Tibial nerve (tissue), 4 donors: ENCODE results near the gene TRPM2. TPM values are rescaled to one million over a fixed set of nuclear protein-coding genes. Genes with fewer than 3 reads are reported as not detected.

Experiments
- DNase-seq, 2 donors: peaks; one replicate each; pipeline ENCODE4 v3.0.0-alpha.2; 2019; ENCODE audit warnings: low spot score in 2 of 2
- H3K27ac ChIP-seq, 4 donors: fragments of 200-600 bp; sonication (generic) in 3 of 4; one replicate each; pipeline ENCODE4 v1.5.1; 2017 to 2019; ENCODE audit warnings: mild to moderate bottlenecking in 1 of 4
- H3K27me3 ChIP-seq, 2 donors: fragments of 200-600 bp; sonication (generic) in 1 of 2; one replicate each; pipeline versions ENCODE4 v1.5.1 to v1.6.0; 2017 to 2019
- H3K36me3 ChIP-seq, 3 donors: fragments of 200-600 bp; sonication (generic); one replicate each; pipeline ENCODE4 v1.5.1; 2018 to 2019
- H3K4me1 ChIP-seq, 4 donors: fragments of 200-600 bp; sonication (generic) in 3 of 4; one replicate each; pipeline ENCODE4 v1.5.1; 2017 to 2019
- H3K4me3 ChIP-seq, 4 donors: fragments of 200-600 bp; sonication (generic) in 3 of 4; one replicate each; pipeline ENCODE4 v1.5.1; 2017 to 2019; ENCODE audit warnings: mild to moderate bottlenecking in 1 of 4, moderate library complexity in 1 of 4
- H3K9me3 ChIP-seq, 4 donors: fragments of 200-600 bp; sonication (generic) in 3 of 4; one replicate each; pipeline ENCODE4 v1.5.1; 2017 to 2019
- EP300 ChIP-seq, 2 donors: sonication (generic); formaldehyde crosslinking; IDR thresholded peaks; one replicate each; pipeline ENCODE4 v1.6.1; 2017; ENCODE audit warnings: antibody characterized with exemption in 2 of 2, mild to moderate bottlenecking in 1 of 2
- POLR2A ChIP-seq, 2 donors: fragments of 450-650 bp; IDR thresholded peaks; one replicate each; pipeline ENCODE4 v1.6.1; 2017; ENCODE audit warnings: antibody characterized with exemption in 2 of 2, mild to moderate bottlenecking in 2 of 2, moderate library complexity in 2 of 2
- WGBS, 2 donors: methylation state at CpG; one replicate each; pipeline ENCODE4 v1.1.5; 2018; 5-methylcytosine and 5-hydroxymethylcytosine counted together
- total RNA-seq, 4 donors: library from RNA; depleted of rRNA; stranded (reverse); fragments of >200 nt; gene quantifications; one replicate each; pipeline ENCODE4 v1.1.0, GENCODE V29; 2016
- TF ChIP-seq, protein P1 (sequence below), 5 experiments: fragments of 200-600 bp in 3 of 5; fragments of 450-650 bp in 2 of 5; sonication (generic) in 3 of 5; IDR thresholded peaks; one replicate each; pipeline ENCODE4 v1.5.1; 2016 to 2019; ENCODE audit warnings: antibody characterized with exemption in 5 of 5, mild to moderate bottlenecking in 3 of 5, moderate library complexity in 2 of 5

TRPM2 gene
- total RNA-seq, 4 donors from 2014 or later = 4.9 to 10.3 (median 7.8) TPM

DNA sequence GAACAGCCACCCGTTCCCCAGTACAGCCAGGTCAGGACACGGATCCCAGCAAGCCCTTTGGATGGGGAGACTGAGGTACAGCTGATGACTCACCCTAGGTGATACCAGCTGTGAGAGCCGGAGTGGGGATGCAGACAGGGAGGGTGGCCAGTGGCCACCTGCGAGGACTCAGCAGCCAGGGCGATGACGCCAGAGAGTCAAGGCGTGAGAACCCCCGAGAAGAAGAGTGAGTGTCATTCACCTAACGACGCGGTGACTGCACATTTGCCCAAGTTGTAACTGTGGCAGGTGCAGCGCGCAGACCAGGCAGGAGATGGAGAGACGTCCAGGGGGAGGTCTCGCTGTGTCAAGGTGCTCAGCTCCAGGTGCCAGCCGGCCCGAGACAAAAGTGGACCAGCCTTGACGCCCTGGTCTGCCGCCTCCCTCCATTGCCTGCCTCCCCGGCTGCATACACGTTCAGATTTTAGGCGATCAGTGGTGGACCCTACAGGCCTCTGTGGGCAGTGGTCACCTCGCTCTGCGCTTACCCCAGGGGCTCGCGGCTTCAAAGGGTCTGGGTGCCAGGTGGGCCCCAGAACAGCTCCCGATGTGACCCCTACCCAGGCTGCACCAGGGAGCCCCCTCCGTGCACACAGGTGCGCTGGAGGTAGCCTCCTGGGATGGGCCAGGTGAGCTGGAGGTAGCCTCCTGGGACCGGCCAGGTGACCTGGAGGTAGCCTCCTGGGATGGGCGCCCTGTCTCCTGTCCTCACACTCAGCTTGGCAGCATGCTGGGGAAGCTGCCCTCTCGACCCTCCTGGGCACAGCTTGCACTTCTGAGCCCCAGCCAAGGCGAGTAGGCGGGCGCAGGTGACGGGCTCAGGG is 113.8 kb downstream of the TRPM2 start:
- WGBS, 2 donors = 93 to 95% methylated on average over 29 to 32 of the region's 36 CpGs
- no peak for DNase-seq

DNA sequence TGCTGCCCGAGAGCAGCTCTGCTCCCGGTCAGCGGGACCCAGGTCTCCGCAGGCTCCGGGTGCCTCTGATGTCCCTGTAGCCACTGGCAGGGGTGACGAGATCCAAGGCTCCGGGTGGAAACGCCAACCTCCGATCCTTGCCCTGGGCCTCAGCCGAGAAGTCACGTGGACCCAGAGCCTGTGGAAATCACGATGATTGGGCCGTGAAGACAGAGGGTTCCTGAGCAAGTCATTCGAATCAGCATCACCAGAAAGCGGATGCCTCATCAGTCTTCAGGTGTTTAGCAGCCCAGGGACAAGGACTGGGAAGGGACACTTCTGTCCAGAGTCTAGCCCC is 114.4 kb downstream of the TRPM2 start:
- Histone ChIP-seq H3K4me3 (no peak overlapping the region), H3K9me3 (no peaks in the 10 kb centered on the region), H3K27ac (no peak overlapping the region), H3K36me3 (no peaks in the 10 kb centered on the region), H3K27me3 (no peaks in the 10 kb centered on the region), H3K4me1 (peaks cover 0 to 4% (median 0%) of the 10 kb centered on the region in 4 donors)
- no peak for DNase-seq
- WGBS, 2 donors = 92 to 95% methylated on average over 15 of the region's 15 CpGs
- no peak for TF ChIP-seq EP300 (IDR thresholded peaks at IDR 0.05)
- TF ChIP-seq POLR2A (IDR thresholded peaks at IDR 0.05) = no peak
- TF ChIP-seq, protein P1, sequence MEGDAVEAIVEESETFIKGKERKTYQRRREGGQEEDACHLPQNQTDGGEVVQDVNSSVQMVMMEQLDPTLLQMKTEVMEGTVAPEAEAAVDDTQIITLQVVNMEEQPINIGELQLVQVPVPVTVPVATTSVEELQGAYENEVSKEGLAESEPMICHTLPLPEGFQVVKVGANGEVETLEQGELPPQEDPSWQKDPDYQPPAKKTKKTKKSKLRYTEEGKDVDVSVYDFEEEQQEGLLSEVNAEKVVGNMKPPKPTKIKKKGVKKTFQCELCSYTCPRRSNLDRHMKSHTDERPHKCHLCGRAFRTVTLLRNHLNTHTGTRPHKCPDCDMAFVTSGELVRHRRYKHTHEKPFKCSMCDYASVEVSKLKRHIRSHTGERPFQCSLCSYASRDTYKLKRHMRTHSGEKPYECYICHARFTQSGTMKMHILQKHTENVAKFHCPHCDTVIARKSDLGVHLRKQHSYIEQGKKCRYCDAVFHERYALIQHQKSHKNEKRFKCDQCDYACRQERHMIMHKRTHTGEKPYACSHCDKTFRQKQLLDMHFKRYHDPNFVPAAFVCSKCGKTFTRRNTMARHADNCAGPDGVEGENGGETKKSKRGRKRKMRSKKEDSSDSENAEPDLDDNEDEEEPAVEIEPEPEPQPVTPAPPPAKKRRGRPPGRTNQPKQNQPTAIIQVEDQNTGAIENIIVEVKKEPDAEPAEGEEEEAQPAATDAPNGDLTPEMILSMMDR (IDR thresholded peaks at IDR 0.05) = no peak

More for the DNA sequence above, 113.8 kb downstream of the TRPM2 start:
- H3K4me3 ChIP-seq = no peak overlapping the region
- H3K4me1 ChIP-seq = peaks cover 0 to 4% (median 0%) of the 10 kb centered on the region in 4 donors
- no peak overlapping the region for H3K27ac ChIP-seq
- H3K27me3 ChIP-seq = no peaks in the 10 kb centered on the region
- TF ChIP-seq, protein P1 (IDR thresholded peaks at IDR 0.05) = no peak
- no peak for TF ChIP-seq POLR2A (IDR thresholded peaks at IDR 0.05)
- no peak for TF ChIP-seq EP300 (IDR thresholded peaks at IDR 0.05)
- H3K36me3 ChIP-seq = no peaks in the 10 kb centered on the region
- no peaks in the 10 kb centered on the region for H3K9me3 ChIP-seq

DNA sequence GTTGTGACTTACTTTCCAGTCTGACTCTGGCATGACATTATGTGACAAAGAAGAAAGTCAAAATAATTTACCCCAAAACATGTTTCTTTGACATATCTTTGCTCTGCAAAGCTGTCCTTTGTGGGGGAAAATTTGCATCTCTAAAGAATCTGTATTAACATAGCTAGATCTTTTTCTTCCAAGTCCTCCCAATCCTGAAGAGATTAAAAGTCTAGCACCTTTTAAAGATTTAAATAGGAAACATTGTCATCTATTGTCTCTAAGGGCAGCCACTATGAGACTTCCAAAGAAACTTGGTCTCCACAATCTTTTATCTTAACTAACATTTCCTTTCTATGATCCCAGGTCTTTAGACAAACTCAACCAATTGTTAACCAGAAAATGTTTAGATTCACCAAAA is 117.9 kb downstream of the TRPM2 start:
- Histone ChIP-seq H3K36me3 (no peaks in the 10 kb centered on the region), H3K4me3 (no peak overlapping the region), H3K9me3 (no peaks in the 10 kb centered on the region), H3K27ac (no peak overlapping the region), H3K27me3 (no peaks in the 10 kb centered on the region), H3K4me1 (no peaks in the 10 kb centered on the region)
- no peak for DNase-seq
- TF ChIP-seq, protein P1 (IDR thresholded peaks at IDR 0.05) = no peak
- TF ChIP-seq POLR2A (IDR thresholded peaks at IDR 0.05) = no peak
- TF ChIP-seq EP300 (IDR thresholded peaks at IDR 0.05) = no peak

DNA sequence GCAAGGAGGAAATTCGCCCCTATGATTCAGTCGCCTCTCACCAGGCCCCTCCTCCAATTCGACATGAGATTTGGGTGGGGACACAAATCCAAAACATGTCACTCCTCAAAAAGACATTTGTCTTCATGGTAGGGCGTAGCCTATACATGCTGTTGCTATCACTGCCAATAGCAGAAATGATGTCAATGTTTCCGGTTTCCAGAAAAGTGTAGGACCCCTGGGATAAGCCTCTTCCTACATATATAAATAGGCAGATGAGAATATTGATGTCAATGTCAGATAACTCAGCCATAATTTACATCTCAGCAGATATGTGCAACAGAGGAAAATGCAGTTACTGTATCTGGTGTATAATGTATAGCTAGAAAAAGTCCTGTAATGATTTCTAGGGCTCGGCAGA is 118.6 kb downstream of the TRPM2 start:
- TF ChIP-seq POLR2A (IDR thresholded peaks at IDR 0.05) (no peak), EP300 (IDR thresholded peaks at IDR 0.05) (no peak)
- TF ChIP-seq, protein P1 (IDR thresholded peaks at IDR 0.05) = no peak
- 84 to 94% methylated on average over 6 of the region's 6 CpGs for WGBS, 2 donors

DNA sequence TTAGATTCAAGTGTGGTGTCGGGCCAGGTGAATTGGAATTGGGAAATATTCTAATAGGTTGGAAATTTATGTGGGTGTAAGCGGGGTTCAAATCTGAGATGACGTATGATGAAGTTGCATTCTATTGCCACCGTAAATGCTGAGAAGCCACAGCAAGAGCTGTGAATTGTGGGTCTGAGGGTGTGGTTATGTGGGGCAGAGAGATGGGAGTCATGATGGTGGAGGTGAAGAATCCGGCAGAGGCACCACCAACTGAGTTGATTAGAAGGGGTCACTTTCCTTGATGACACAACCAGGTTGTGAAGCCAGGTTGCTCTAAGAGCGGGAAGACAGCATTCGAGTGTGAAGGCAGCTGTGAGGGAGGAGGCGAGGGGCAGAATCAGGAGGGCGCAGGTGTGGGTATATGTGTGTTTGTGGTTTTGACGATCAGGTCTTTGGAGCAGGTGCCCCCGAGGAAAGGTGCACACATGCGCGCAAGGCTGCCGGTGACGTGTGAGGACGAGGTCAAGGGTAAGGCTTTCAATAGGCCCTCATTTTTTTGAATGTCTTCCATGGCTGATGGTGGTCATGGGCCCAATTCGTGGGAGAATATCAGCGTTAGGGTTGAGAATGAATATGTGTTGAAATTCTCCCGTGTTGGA is 120.6 kb downstream of the TRPM2 start:
- Histone ChIP-seq H3K27me3 (no peaks in the 10 kb centered on the region), H3K4me3 (no peak overlapping the region), H3K36me3 (no peaks in the 10 kb centered on the region), H3K27ac (no peak overlapping the region), H3K4me1 (no peaks in the 10 kb centered on the region), H3K9me3 (no peaks in the 10 kb centered on the region)
- TF ChIP-seq POLR2A (IDR thresholded peaks at IDR 0.05) = no peak
- no peak for TF ChIP-seq EP300 (IDR thresholded peaks at IDR 0.05)
- TF ChIP-seq, protein P1 (IDR thresholded peaks at IDR 0.05) = no peak
- no peak for DNase-seq
- 94% methylated on average over 18 to 19 of the region's 19 CpGs for WGBS, 2 donors

More for the DNA sequence above, 118.6 kb downstream of the TRPM2 start:
- Histone ChIP-seq H3K4me3 (no peak overlapping the region), H3K36me3 (no peaks in the 10 kb centered on the region), H3K27ac (no peak overlapping the region), H3K4me1 (no peaks in the 10 kb centered on the region), H3K9me3 (no peaks in the 10 kb centered on the region), H3K27me3 (no peaks in the 10 kb centered on the region)
- DNase-seq = no peak
